MM.1S (cell line): ENCODE measurements around the gene FAM193A.

Experiments used
- CTCF ChIP-seq: fragments of 300-600 bp; sonication (generic); IDR thresholded peaks from 2 replicates; pipeline ENCODE4 v1.5.1; 2016; ENCODE audit warnings: antibody characterized with exemption, low read length, mixed read lengths
- EZH2 ChIP-seq: fragments of 300-600 bp; sonication (generic); optimal IDR thresholded peaks from 2 replicates; pipeline ENCODE3; 2017; ENCODE audit warnings: low read depth, mild to moderate bottlenecking, antibody characterized with exemption, low read length, mixed read lengths
- EZH2phosphoT487 ChIP-seq: fragments of 300-600 bp; sonication (generic); IDR thresholded peaks from 2 replicates; pipeline ENCODE4 v1.6.1; 2018; ENCODE audit warnings: antibody characterized with exemption, low read length

- TF ChIP-seq CTCF (no peak), EZH2 (no peak), EZH2phosphoT487 (no peak)
Measured at GRCh38 chr4:2503809-2504208, 32.6 kb upstream of the FAM193A start.
